GM18526 (cell line): ENCODE results near the gene MFSD6L.
A peak's percentile ranks its signal among the peaks of the same experiment; 100 is the strongest.

Experiments
- POLR2A ChIP-seq: IDR thresholded peaks from 3 replicates; pipeline ENCODE4 v1.6.1; 2011; ENCODE audit not compliant: insufficient read length; ENCODE audit errors: extremely low read depth

MFSD6L gene

GRCh38 chr17:8831234-8831849 lies 32.2 kb upstream of the MFSD6L start:
- TF ChIP-seq POLR2A = no peak

- TF ChIP-seq POLR2A = no peak
These were observed 31.0 kb upstream of the MFSD6L start for GRCh38 chr17:8830141-8830540.

GRCh38 chr17:8829036-8829941 lies 30.1 kb upstream of the MFSD6L start:
- TF ChIP-seq POLR2A = peak; percentile 25

GRCh38 chr17:8828517-8828875 lies 29.3 kb upstream of the MFSD6L start:
- no peak for TF ChIP-seq POLR2A

- no peak for TF ChIP-seq POLR2A
These were observed 27.8 kb upstream of the MFSD6L start for GRCh38 chr17:8826808-8827435.

GRCh38 chr17:8825802-8826201 lies 26.6 kb upstream of the MFSD6L start:
- no peak for TF ChIP-seq POLR2A

GRCh38 chr17:8823279-8823678 lies 24.1 kb upstream of the MFSD6L start:
- no peak for TF ChIP-seq POLR2A

GRCh38 chr17:8822401-8823035 lies 23.4 kb upstream of the MFSD6L start:
- TF ChIP-seq POLR2A = no peak

- no peak for TF ChIP-seq POLR2A
These were observed 22.4 kb upstream of the MFSD6L start for GRCh38 chr17:8821446-8822105.

GRCh38 chr17:8820311-8821010 lies 21.3 kb upstream of the MFSD6L start:
- no peak for TF ChIP-seq POLR2A

GRCh38 chr17:8818654-8819330 lies 19.6 kb upstream of the MFSD6L start:
- TF ChIP-seq POLR2A = no peak

GRCh38 chr17:8818047-8818446 lies 18.9 kb upstream of the MFSD6L start:
- TF ChIP-seq POLR2A = no peak

GRCh38 chr17:8806926-8807550 lies 7.9 kb upstream of the MFSD6L start:
- peak; percentile 19 for TF ChIP-seq POLR2A
